Measurements from ENCODE around the gene SCAMP2. TPM values are rescaled to one million over a fixed set of nuclear protein-coding genes. Genes with fewer than 3 reads are reported as not detected.

The SCAMP2 gene
- total RNA-seq, 4 donors from 2014 or later: 154 to 234 (median 193) TPM

DNA sequence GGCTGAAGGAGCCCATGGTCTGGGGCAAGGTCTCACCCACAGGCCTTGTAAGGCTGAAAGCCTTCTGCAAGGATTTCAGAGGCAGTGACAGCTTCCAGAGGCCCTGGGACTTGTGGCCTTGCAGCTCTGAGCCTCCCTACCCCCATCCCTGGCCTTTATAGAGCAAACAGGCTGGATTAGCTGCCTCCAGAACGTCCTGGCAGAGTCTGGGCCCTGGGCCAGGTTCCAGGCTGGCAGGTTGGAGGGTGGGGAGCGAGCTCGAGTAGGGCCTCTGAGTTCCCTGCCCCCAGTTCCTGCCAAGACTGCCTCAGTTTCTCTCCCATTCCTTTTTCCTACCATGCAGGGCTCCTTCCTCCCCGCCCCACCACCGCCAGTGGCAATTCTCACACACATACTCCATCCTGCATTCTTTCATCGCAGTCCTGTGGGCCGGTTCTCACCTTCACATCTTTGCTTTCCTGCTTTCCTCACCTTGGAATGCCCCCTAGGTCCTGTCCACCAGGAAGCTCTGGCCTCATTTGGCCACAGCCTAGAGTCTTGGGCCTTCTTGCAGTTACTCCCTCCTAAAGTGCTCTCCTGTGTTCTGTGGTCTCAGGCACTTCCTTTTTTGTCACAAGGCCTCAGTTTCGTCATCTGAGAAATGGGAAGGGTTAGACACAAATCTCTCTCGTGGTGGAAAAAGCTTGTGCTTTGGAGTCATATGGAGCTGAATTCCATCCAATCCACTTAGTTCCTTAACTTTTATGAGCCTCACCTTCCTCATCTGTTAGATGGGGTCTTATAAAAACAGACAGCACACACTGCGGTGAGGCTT lies 57.8 kb downstream of the SCAMP2 start:
- peak; percentile 82 for DNase-seq
- TF ChIP-seq EP300 (IDR thresholded peaks at IDR 0.05; ENCODE audit: low read depth) (no peak), POLR2AphosphoS5 (IDR thresholded peaks at IDR 0.05) (no peak), POLR2A (IDR thresholded peaks at IDR 0.05) (no peak)
- TF ChIP-seq, protein P1, sequence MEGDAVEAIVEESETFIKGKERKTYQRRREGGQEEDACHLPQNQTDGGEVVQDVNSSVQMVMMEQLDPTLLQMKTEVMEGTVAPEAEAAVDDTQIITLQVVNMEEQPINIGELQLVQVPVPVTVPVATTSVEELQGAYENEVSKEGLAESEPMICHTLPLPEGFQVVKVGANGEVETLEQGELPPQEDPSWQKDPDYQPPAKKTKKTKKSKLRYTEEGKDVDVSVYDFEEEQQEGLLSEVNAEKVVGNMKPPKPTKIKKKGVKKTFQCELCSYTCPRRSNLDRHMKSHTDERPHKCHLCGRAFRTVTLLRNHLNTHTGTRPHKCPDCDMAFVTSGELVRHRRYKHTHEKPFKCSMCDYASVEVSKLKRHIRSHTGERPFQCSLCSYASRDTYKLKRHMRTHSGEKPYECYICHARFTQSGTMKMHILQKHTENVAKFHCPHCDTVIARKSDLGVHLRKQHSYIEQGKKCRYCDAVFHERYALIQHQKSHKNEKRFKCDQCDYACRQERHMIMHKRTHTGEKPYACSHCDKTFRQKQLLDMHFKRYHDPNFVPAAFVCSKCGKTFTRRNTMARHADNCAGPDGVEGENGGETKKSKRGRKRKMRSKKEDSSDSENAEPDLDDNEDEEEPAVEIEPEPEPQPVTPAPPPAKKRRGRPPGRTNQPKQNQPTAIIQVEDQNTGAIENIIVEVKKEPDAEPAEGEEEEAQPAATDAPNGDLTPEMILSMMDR (IDR thresholded peaks at IDR 0.05): no peak
- intact Hi-C loops (cut with DNase I; ENCODE audit: low total_unique reads) (no loop called here), in situ Hi-C loops (cut with MboI; ENCODE audit: low pct_ligation_motif_present in 1 of 4, low pct_unique_long_range_greater_than_20kb in 1 of 4, low sequenced_read_pairs in 3 of 4) (no loop called here)
- no peak overlapping the region for H3K4me3 ChIP-seq
- no peaks in the 10 kb centered on the region for H3K27me3 ChIP-seq
- WGBS, 2 donors (ENCODE audit: low coverage in 1 of 2): 54 to 56% methylated on average over 5 to 10 of the region's 10 CpGs
- peaks cover 20 to 51% (median 43%) of the 10 kb centered on the region in 4 donors for H3K4me1 ChIP-seq
- no peaks in the 10 kb centered on the region for H3K36me3 ChIP-seq
- peak overlapping the region; percentile 30 to 74 (median 49) for H3K27ac ChIP-seq
- no peaks in the 10 kb centered on the region for H3K9me3 ChIP-seq

DNA sequence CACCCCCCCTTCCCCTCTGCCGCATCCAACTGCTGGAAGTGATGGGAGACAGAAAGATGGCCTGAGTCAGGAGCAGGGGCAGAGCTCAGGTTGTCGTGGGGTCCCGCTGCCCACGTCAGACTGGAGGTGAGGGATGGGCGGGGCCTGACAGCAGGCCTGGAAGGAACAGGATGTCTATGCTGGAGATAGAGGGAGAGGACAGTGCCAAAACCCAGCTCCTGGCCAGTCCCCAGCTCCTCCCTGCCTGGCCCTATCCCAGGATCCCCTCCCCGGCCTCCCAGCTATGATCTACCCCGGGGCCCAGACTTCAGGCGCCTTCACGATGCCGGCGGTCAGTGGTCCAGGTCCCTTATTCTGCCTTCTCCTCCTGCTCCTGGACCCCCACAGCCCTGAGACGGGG lies 60.6 kb downstream of the SCAMP2 start, which contains the start of gene LMAN1L:
Gene LMAN1L, plus strand, starts transcription at position 303 of the 400 bp plus-strand sequence. Its CDS starts 20 bp downstream, at position 323.
- intact Hi-C loops (cut with DNase I; ENCODE audit: low total_unique reads): no loop called here
- Histone ChIP-seq H3K27me3 (no peaks in the 10 kb centered on the region), H3K9me3 (no peaks in the 10 kb centered on the region), H3K27ac (no peak within 1 kb of the TSS), H3K36me3 (no peaks in the 10 kb centered on the region), H3K4me3 (no peak within 1 kb of the TSS), H3K4me1 (peaks cover 22 to 50% (median 37%) of the 10 kb centered on the region in 4 donors)
- no peak for DNase-seq
- WGBS, 2 donors (ENCODE audit: low coverage in 1 of 2): 76% methylated on average over 12 of the region's 12 CpGs; no CpG with 5 or more reads in 1 of the 2 donors
- in situ Hi-C loops (cut with MboI; ENCODE audit: low pct_ligation_motif_present in 1 of 4, low pct_unique_long_range_greater_than_20kb in 1 of 4, low sequenced_read_pairs in 3 of 4): no loop called here
- TF ChIP-seq POLR2AphosphoS5 (IDR thresholded peaks at IDR 0.05) (no peak), EP300 (IDR thresholded peaks at IDR 0.05; ENCODE audit: low read depth) (no peak), POLR2A (IDR thresholded peaks at IDR 0.05) (no peak)
- TF ChIP-seq, protein P1 (IDR thresholded peaks at IDR 0.05): no peak

DNA sequence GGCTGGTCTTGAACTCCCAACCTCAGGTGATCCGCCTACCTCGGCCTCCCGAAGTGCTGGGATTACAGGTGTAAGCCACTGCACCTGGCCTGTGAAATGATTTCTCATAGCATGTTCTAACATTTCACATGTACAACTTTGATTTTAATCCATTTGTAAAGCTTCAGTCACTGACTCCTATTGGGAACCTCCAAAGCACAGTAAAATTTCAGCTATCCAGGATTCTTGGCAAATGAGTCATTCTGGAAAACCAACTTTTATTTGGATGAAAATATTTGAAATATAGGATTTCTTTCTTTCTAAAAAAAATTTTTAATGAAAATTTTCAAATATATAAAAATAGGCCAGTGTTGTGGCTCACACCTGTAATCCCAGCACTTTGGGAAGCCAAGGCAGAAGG lies 63.2 kb downstream of the SCAMP2 start:
- H3K27me3 ChIP-seq: no peaks in the 10 kb centered on the region
- H3K36me3 ChIP-seq: no peaks in the 10 kb centered on the region
- TF ChIP-seq POLR2A (IDR thresholded peaks at IDR 0.05) (no peak), POLR2AphosphoS5 (IDR thresholded peaks at IDR 0.05) (no peak)
- TF ChIP-seq, protein P1 (IDR thresholded peaks at IDR 0.05): no peak
- no peak overlapping the region for H3K4me3 ChIP-seq
- 83% methylated on average over 3 of the region's 3 CpGs; no CpG with 5 or more reads in 1 of the 2 donors for WGBS, 2 donors (ENCODE audit: low coverage in 1 of 2)
- peaks cover 4 to 31% (median 13%) of the 10 kb centered on the region in 4 donors for H3K4me1 ChIP-seq
- no peaks in the 10 kb centered on the region for H3K9me3 ChIP-seq
- in situ Hi-C loops (cut with MboI; ENCODE audit: low pct_ligation_motif_present in 1 of 4, low pct_unique_long_range_greater_than_20kb in 1 of 4, low sequenced_read_pairs in 3 of 4): no loop called here
- intact Hi-C loops (cut with DNase I; ENCODE audit: low total_unique reads): no loop called here
- DNase-seq: no peak
- H3K27ac ChIP-seq: no peak overlapping the region

DNA sequence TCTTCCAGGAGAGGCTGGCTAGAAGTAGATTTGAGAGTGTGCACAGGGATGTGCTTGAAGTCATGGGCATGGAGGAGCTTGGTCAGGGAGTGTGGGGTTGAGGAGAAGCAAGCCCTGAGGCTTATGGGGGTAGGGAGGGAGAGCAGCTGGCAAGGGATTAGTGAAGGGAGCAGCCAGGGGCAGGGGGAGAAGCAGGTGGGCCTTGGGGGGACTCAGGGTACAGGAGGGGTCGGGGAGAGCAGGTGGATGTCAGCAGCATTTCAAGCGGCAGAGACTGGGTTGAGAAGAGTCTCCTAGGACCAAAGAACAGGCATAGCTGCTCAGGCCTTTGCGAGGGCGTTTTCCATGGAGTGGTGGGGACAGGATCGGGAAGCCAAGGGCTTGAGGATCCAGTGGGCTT lies 63.9 kb downstream of the SCAMP2 start:
- Histone ChIP-seq H3K4me3 (no peak overlapping the region), H3K9me3 (no peaks in the 10 kb centered on the region), H3K36me3 (no peaks in the 10 kb centered on the region), H3K4me1 (peaks cover 4 to 24% (median 10%) of the 10 kb centered on the region in 4 donors), H3K27me3 (no peaks in the 10 kb centered on the region), H3K27ac (no peak overlapping the region)
- no peak for DNase-seq
- in situ Hi-C loops (cut with MboI; ENCODE audit: low pct_ligation_motif_present in 1 of 4, low pct_unique_long_range_greater_than_20kb in 1 of 4, low sequenced_read_pairs in 3 of 4) (no loop called here), intact Hi-C loops (cut with DNase I; ENCODE audit: low total_unique reads) (no loop called here)
- WGBS, 2 donors (ENCODE audit: low coverage in 1 of 2): 88 to 91% methylated on average over 5 of the region's 5 CpGs
- TF ChIP-seq EP300 (IDR thresholded peaks at IDR 0.05; ENCODE audit: low read depth) (no peak), POLR2AphosphoS5 (IDR thresholded peaks at IDR 0.05) (no peak)
